Smooth muscle cell (in vitro differentiated cells): ENCODE results near the gene G6PC3. TPM values are rescaled to one million over a fixed set of nuclear protein-coding genes. Genes with fewer than 3 reads are reported as not detected.

ENCODE experiments used
- DNase-seq: peaks from one replicate; lab custom pipeline; 2025; ENCODE audit not compliant: unreplicated experiment; lab: John Stamatoyannopoulos, UW
- H2AFZ ChIP-seq: fragments of 200-600 bp; sonication (generic); 2 replicates; pipeline ENCODE4 v1.6.0; 2016; ENCODE audit warnings: antibody characterized with exemption, low read depth, mild to moderate bottlenecking
- H3F3A ChIP-seq: fragments of 200-600 bp; sonication (generic); 2 replicates; pipeline ENCODE4 v1.6.0; 2017; ENCODE audit warnings: antibody characterized with exemption, low read depth
- H3K27ac ChIP-seq: fragments of 200-600 bp; sonication (generic); 2 replicates; pipeline ENCODE4 v1.5.1; 2016; ENCODE audit warnings: low read depth, mild to moderate bottlenecking
- H3K27me3 ChIP-seq: fragments of 200-600 bp; sonication (generic); 2 replicates; pipeline ENCODE4 v1.6.1; 2016; ENCODE audit warnings: low read depth, mild to moderate bottlenecking
- H3K36me3 ChIP-seq: fragments of 200-600 bp; sonication (generic); 2 replicates; pipeline ENCODE4 v1.5.1; 2016; ENCODE audit warnings: low read depth
- H3K4me1 ChIP-seq: fragments of 200-600 bp; sonication (generic); 2 replicates; pipeline ENCODE4 v1.5.1; 2016; ENCODE audit warnings: low read depth
- H3K4me2 ChIP-seq: fragments of 200-600 bp; sonication (generic); 2 replicates; pipeline ENCODE4 v1.6.0; 2016; ENCODE audit warnings: mild to moderate bottlenecking
- H3K4me3 ChIP-seq: fragments of 200-600 bp; sonication (generic); 2 replicates; pipeline ENCODE4 v1.5.1; 2016; ENCODE audit warnings: mild to moderate bottlenecking
- H3K79me2 ChIP-seq: fragments of 200-600 bp; sonication (generic); 2 replicates; pipeline ENCODE4 v1.6.0; 2016; ENCODE audit warnings: low read depth, mild to moderate bottlenecking
- H3K9ac ChIP-seq: fragments of 200-600 bp; sonication (generic); 2 replicates; pipeline ENCODE4 v1.6.0; 2016; ENCODE audit warnings: low read depth
- H3K9me3 ChIP-seq: fragments of 200-600 bp; sonication (generic); replicated peaks from 2 replicates; pipeline ENCODE4 v1.5.1; 2016; ENCODE audit warnings: low read depth
- H4K20me1 ChIP-seq: fragments of 200-600 bp; sonication (generic); 2 replicates; pipeline ENCODE4 v1.6.0; 2016; ENCODE audit warnings: low read depth
- CTCF ChIP-seq: fragments of 200-600 bp; sonication (generic); IDR thresholded peaks from 2 replicates; pipeline ENCODE4 v1.5.1; 2017; ENCODE audit warnings: borderline replicate concordance, mild to moderate bottlenecking, antibody characterized with exemption; ENCODE audit not compliant: insufficient read depth, poor library complexity, severe bottlenecking
- WGBS: methylation state at CpG from one replicate; pipeline ENCODE4 v1.1.7; 2016; ENCODE audit warnings: low lambda C conversion rate; 5-methylcytosine and 5-hydroxymethylcytosine counted together
- polyA plus RNA-seq: library from polyadenylated mRNA; unstranded; fragments of >200 nt; fragmentation: Nextera tagmentation; extraction: Ambion mirVana; gene quantifications from 2 replicates; pipeline ENCODE4 v1.2.1, GENCODE V29; 2016
- total RNA-seq: library from RNA; depleted of rRNA; stranded (reverse); fragments of >200 nt; gene quantifications from 2 replicates; pipeline ENCODE4 v1.2.3, GENCODE V29; 2014

The G6PC3 gene
- total and polyA plus RNA-seq, 2 experiments from 2014 or later = 40.2 to 103 TPM

GRCh38 chr17:44049294-44050060, 21.1 kb upstream of the G6PC3 start:
- H3K9ac ChIP-seq = no peak overlapping the region
- no peak for TF ChIP-seq CTCF
- peaks cover 96% of the 10 kb centered on the region for H3K79me2 ChIP-seq
- no peaks in the 10 kb centered on the region for H3K27me3 ChIP-seq
- H2AFZ ChIP-seq = no peak overlapping the region
- no peak overlapping the region for H3K4me3 ChIP-seq
- no peak for DNase-seq
- no peaks in the 10 kb centered on the region for H3K4me1 ChIP-seq
- no peaks in the 10 kb centered on the region for H3K9me3 ChIP-seq
- H3K36me3 ChIP-seq = peaks cover 7% of the 10 kb centered on the region
- WGBS = 96% methylated on average over 9 of the region's 9 CpGs
- H3K4me2 ChIP-seq = no peak overlapping the region
- H3F3A ChIP-seq = peaks cover 10% of the 10 kb centered on the region
- H3K27ac ChIP-seq = no peak overlapping the region
- peaks cover 94% of the 10 kb centered on the region for H4K20me1 ChIP-seq

DNA sequence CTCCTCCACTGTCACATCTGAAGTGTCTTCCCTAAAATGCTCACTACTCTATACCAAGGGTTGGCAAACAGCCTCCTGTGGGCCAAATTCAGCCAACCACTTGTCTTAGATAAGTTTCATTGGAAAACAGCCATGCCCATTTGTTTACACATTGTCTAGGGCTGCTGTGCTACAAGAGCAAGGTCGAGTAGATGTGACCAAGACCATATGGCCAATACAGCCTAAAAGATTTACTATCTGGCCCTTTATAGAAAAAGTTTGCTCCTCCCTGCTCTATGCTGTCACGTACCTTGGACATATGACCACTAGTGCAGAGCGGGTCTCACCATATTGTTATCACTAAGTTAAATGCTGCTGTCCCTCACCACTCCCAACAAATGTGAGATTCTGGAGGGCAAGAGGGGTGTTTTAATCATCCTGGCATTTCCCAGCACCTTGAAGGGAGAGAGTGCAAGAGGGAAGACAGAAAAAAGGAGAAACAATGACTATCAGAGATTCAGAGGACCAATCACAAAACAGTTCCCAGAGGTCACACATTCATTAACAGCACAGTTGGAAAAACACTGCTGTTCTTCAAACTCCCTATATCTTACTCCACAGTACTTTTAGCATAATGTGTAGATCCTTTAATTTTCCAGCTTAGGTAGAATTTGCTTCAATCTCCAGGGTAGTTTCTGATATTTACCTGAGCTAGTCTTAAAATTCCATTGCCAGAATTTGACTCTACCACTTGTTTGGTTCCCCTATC, 17.2 kb upstream of the G6PC3 start:
- Histone ChIP-seq H3K36me3 (peaks cover 7% of the 10 kb centered on the region), H2AFZ (no peak overlapping the region), H3K27ac (no peak overlapping the region), H3K9me3 (no peaks in the 10 kb centered on the region), H3K4me3 (no peak overlapping the region), H3K4me2 (no peak overlapping the region), H3K4me1 (no peaks in the 10 kb centered on the region), H3K9ac (no peak overlapping the region), H4K20me1 (peaks cover 97% of the 10 kb centered on the region), H3F3A (no peaks in the 10 kb centered on the region), H3K27me3 (no peaks in the 10 kb centered on the region), H3K79me2 (peaks cover 97% of the 10 kb centered on the region)
- 82% methylated on average over 3 of the region's 3 CpGs for WGBS
- TF ChIP-seq CTCF = no peak
- no peak for DNase-seq

DNA sequence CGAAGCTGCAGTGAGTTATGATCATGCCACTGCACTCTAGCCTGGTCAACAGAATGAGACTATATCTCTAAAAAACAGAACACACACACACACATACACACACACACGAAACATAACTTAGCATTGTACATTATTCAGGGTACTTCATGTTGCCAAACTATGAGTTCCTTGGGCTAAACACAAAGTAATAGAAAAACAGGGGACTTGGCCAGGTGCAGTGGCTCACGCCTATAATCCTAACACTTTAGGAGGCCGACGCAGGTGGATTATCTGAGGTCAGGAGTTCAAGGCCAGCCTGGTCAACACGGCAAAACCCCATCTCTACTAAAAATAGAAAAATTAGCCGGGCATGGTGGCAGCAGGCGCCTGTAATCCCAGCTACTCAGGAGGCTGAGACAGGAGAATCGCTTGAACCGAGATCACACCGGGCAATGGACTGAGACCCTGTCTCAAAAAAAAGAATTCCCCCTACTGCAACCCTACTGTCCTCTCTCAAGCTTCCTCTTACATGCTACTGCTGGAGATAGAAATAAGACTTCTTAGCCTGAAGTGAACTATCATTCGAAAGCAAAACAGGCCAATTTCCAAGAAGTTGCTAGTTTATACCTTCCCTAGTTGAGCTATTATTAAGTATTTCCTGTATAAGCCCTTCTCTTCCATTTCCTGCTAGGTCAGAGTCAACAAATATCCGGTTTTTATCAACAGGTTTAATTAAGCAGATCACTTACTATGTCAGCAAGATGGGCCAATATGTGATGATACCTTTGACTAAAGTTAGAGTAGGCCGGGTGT, 11.2 kb upstream of the G6PC3 start:
- H4K20me1 ChIP-seq = peaks cover 95% of the 10 kb centered on the region
- no peaks in the 10 kb centered on the region for H3K9me3 ChIP-seq
- H3K9ac ChIP-seq = no peak overlapping the region
- H3K4me2 ChIP-seq = no peak overlapping the region
- no peak overlapping the region for H3K4me3 ChIP-seq
- no peak for TF ChIP-seq CTCF
- 97% methylated on average over 14 of the region's 14 CpGs for WGBS
- H3K27me3 ChIP-seq = no peaks in the 10 kb centered on the region
- no peak overlapping the region for H2AFZ ChIP-seq
- H3F3A ChIP-seq = no peaks in the 10 kb centered on the region
- peaks cover 99% of the 10 kb centered on the region for H3K79me2 ChIP-seq
- no peaks in the 10 kb centered on the region for H3K4me1 ChIP-seq
- no peak overlapping the region for H3K27ac ChIP-seq
- peaks cover 9% of the 10 kb centered on the region for H3K36me3 ChIP-seq
- no peak for DNase-seq
